ENCODE results near the gene BEST4. TPM values are rescaled to one million over a fixed set of nuclear protein-coding genes. Genes with fewer than 3 reads are reported as not detected.
A peak's percentile ranks its signal among the peaks of the same experiment; 100 is the strongest.

The BEST4 gene
- total and polyA plus RNA-seq, 2 of the 4 experiments (the other 2 are of a cell fraction): 0.07 TPM; not detected in 1

DNA sequence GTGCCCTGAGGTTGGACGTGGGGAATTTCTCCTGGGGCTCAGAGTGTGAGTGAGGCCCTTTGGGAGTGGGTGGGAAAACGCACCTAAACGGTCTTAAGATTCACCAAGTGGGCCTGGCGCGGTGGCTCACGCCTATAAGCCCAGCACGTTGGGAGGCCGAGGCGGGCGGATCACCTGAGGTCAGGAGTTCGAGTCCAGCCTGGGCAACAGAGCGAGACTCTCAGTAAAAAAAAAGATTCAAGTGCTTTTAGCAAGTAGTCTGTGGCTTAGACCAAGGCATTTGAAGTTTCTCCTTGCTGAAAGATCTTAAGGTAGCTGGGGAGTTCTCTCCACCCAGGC lies 11.3 kb downstream of the BEST4 start:
- no peaks in the 10 kb centered on the region for H3K27me3 ChIP-seq (ENCODE audit: control insufficient read depth, insufficient read depth, low read length)
- H2AK9ac ChIP-seq (replicated peaks; ENCODE audit: low read depth, low read length, poor library complexity): peak overlapping the region; percentile 99
- peak overlapping the region; percentile 3 for H2AFZ ChIP-seq (replicated peaks; ENCODE audit: low read length, poor library complexity)
- 42% methylated on average over 4 of the region's 12 CpGs; no CpG with 5 or more reads in 1 of the 2 experiments for WGBS, 2 experiments (ENCODE audit: extremely low coverage in 2 of 2, insufficient read length in 1 of 2)
- peaks cover 44% of the 10 kb centered on the region for H3K36me3 ChIP-seq (ENCODE audit: control insufficient read depth, insufficient read depth, low read length)
- H2BK120ac ChIP-seq (ENCODE audit: low read depth, low read length): no peak overlapping the region
- H3K9me1 ChIP-seq (ENCODE audit: insufficient read depth, low read length): peaks cover 19% of the 10 kb centered on the region
- H2BK20ac ChIP-seq (ENCODE audit: low read depth, low read length): no peak overlapping the region
- dilution Hi-C loops (cut with HindIII; ENCODE audit: low sequenced_read_pairs, unreplicated experiment) (no loop called here), in situ Hi-C loops (cut with MboI; ENCODE audit: low sequenced_read_pairs) (no loop called here), intact Hi-C loops (cut with micrococcal nuclease) (loop anchor here (2.0 kb wide), 1 partner anchor 46 kb away; the partner anchor contains the start of gene RNU5D-1)
- peaks cover 12% of the 10 kb centered on the region for H3K4me1 ChIP-seq (ENCODE audit: control insufficient read depth, insufficient read depth, low read length)
- H3K18ac ChIP-seq (ENCODE audit: low read depth, low read length): no peak overlapping the region
- peak overlapping the region; percentile 93 for H3K14ac ChIP-seq (replicated peaks; ENCODE audit: low read depth, low read length)
- ChIA-PET POLR2A (ENCODE audit: unreplicated experiment) (no interaction called here), CTCF (interaction anchor here (1.2 kb wide), 1 partner anchor 23 kb away, joined by 3 read pairs; the partner anchor contains the start of gene PLK3)
- no peak overlapping the region for H4K5ac ChIP-seq (ENCODE audit: low read depth, low read length)
- peak overlapping the region; percentile 98 for H3K9ac ChIP-seq (ENCODE audit: low read depth, low read length)
- ATAC-seq (ENCODE audit: low read depth): no peak
- H3K4ac ChIP-seq (ENCODE audit: low read depth, low read length): peak overlapping the region; percentile 92
- H2AK5ac ChIP-seq (ENCODE audit: low read depth, low read length): peak overlapping the region; percentile 95; the same call in 1 of the 2 replicates
- no peak overlapping the region for H2BK15ac ChIP-seq (ENCODE audit: low read depth, low read length)
- H2BK5ac ChIP-seq (ENCODE audit: low read depth, low read length, poor library complexity, severe bottlenecking): peak overlapping the region; percentile 75
- H4K20me1 ChIP-seq (ENCODE audit: insufficient read depth, low read length): peaks cover 51% of the 10 kb centered on the region
- H3K23ac ChIP-seq (ENCODE audit: low read depth, low read length): peak overlapping the region; percentile 89; the same call in 1 of the 2 replicates
- no peaks in the 10 kb centered on the region for H3K9me3 ChIP-seq (ENCODE audit: control insufficient read depth, insufficient read depth, low read length)
- H4K91ac ChIP-seq (ENCODE audit: insufficient read depth, low read depth, low read length): no peak overlapping the region
- peak overlapping the region; percentile 78 for H3K4me3 ChIP-seq (ENCODE audit: insufficient read depth, low read depth, low read length)
- no TSS peak for BruUV-seq (replicated peaks)
- no peak overlapping the region for H4K8ac ChIP-seq (ENCODE audit: low read depth in 2 of 2, low read length in 2 of 2)
- H3K79me1 ChIP-seq (ENCODE audit: low read depth in 1 of 2, low read length in 2 of 2): peaks cover 17 to 65% of the 10 kb centered on the region in 2 experiments
- peak overlapping the region; percentile 80 for H3K27ac ChIP-seq (ENCODE audit: insufficient read depth, low read length)
- no peak for DNase-seq
- TF ChIP-seq, protein P1, sequence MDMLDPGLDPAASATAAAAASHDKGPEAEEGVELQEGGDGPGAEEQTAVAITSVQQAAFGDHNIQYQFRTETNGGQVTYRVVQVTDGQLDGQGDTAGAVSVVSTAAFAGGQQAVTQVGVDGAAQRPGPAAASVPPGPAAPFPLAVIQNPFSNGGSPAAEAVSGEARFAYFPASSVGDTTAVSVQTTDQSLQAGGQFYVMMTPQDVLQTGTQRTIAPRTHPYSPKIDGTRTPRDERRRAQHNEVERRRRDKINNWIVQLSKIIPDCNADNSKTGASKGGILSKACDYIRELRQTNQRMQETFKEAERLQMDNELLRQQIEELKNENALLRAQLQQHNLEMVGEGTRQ (IDR thresholded peaks at IDR 0.05; ENCODE audit: low read depth, low read length): no peak
- TF ChIP-seq MXI1 (IDR thresholded peaks at IDR 0.05; ENCODE audit: borderline replicate concordance, low read depth, low read length) (no peak), MAFK (IDR thresholded peaks at IDR 0.05; ENCODE audit: low read depth, low read length) (no peak), RCOR1 (IDR thresholded peaks at IDR 0.05; ENCODE audit: insufficient replicate concordance, low read length) (no peak), RFX5 (IDR thresholded peaks at IDR 0.05; ENCODE audit: low read depth, low read length) (no peak), CEBPB (IDR thresholded peaks at IDR 0.05; ENCODE audit: low read depth, low read length) (no peak), FOS (IDR thresholded peaks at IDR 0.05; ENCODE audit: low read depth, low read length) (no peak), POLR2A (IDR thresholded peaks at IDR 0.05; ENCODE audit: low read depth, low read length) (no peak), SMC3 (IDR thresholded peaks at IDR 0.05; ENCODE audit: low read depth, low read length) (no peak), RAD21 (IDR thresholded peaks at IDR 0.05; ENCODE audit: low read length) (no peak), MAZ (IDR thresholded peaks at IDR 0.05; ENCODE audit: borderline replicate concordance, low read depth, low read length) (no peak), BHLHE40 (IDR thresholded peaks at IDR 0.05; ENCODE audit: low read depth, low read length) (no peak), CHD1 (IDR thresholded peaks at IDR 0.05; ENCODE audit: low read depth, low read length) (no peak), NFE2L2 (IDR thresholded peaks at IDR 0.05; ENCODE audit: low read depth, low read length) (no peak)
- TF ChIP-seq, protein P2, sequence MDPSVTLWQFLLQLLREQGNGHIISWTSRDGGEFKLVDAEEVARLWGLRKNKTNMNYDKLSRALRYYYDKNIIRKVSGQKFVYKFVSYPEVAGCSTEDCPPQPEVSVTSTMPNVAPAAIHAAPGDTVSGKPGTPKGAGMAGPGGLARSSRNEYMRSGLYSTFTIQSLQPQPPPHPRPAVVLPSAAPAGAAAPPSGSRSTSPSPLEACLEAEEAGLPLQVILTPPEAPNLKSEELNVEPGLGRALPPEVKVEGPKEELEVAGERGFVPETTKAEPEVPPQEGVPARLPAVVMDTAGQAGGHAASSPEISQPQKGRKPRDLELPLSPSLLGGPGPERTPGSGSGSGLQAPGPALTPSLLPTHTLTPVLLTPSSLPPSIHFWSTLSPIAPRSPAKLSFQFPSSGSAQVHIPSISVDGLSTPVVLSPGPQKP (IDR thresholded peaks at IDR 0.05; ENCODE audit: borderline replicate concordance, low read depth, low read length): no peak
- TF ChIP-seq, protein P3, sequence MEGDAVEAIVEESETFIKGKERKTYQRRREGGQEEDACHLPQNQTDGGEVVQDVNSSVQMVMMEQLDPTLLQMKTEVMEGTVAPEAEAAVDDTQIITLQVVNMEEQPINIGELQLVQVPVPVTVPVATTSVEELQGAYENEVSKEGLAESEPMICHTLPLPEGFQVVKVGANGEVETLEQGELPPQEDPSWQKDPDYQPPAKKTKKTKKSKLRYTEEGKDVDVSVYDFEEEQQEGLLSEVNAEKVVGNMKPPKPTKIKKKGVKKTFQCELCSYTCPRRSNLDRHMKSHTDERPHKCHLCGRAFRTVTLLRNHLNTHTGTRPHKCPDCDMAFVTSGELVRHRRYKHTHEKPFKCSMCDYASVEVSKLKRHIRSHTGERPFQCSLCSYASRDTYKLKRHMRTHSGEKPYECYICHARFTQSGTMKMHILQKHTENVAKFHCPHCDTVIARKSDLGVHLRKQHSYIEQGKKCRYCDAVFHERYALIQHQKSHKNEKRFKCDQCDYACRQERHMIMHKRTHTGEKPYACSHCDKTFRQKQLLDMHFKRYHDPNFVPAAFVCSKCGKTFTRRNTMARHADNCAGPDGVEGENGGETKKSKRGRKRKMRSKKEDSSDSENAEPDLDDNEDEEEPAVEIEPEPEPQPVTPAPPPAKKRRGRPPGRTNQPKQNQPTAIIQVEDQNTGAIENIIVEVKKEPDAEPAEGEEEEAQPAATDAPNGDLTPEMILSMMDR (conservative IDR thresholded peaks at IDR 0.05; ENCODE audit: low read depth, low read length): no peak
- peak overlapping the region; percentile 98 for H3K4me2 ChIP-seq (ENCODE audit: low read depth, low read length)
- H3K56ac ChIP-seq (ENCODE audit: extremely low read depth, insufficient read depth, low read length): peak overlapping the region; percentile 69
